ENCODE results near the gene KCNE1.

Gene KCNE1

GRCh38 chr21:34511787-34512455 is at the start of gene KCNE1:
TSS of gene KCNE1 (minus strand) at chr21:34512210. CDS start at chr21:34449634, 62,576 bp downstream.
- no peak for DNase-seq
- no peak for TF ChIP-seq CTCF (IDR thresholded peaks at IDR 0.05; ENCODE audit: low read depth, low read length, missing control alignments)
- in situ Hi-C loops (cut with HindIII; ENCODE audit: low pct_ligation_motif_present, low sequenced_read_pairs), result no loop called here
- no peak within 1 kb of the TSS for H3K27ac ChIP-seq
- H3K4me3 ChIP-seq (ENCODE audit: low read depth, low read length), result no peak within 1 kb of the TSS
- no peaks in the 10 kb centered on the region for H3K27me3 ChIP-seq (replicated peaks)
- H3K36me3 ChIP-seq (replicated peaks), result peaks cover 5% of the 10 kb centered on the region

- Histone ChIP-seq H3K27ac (no peak overlapping the region), H3K4me3 (ENCODE audit: low read depth, low read length) (no peak overlapping the region), H3K36me3 (replicated peaks) (no peaks in the 10 kb centered on the region), H3K27me3 (replicated peaks) (no peaks in the 10 kb centered on the region)
- no peak for DNase-seq
- no peak for TF ChIP-seq CTCF (IDR thresholded peaks at IDR 0.05; ENCODE audit: low read depth, low read length, missing control alignments)
- in situ Hi-C loops (cut with HindIII; ENCODE audit: low pct_ligation_motif_present, low sequenced_read_pairs), result no loop called here
These were observed 49.8 kb upstream of the KCNE1 start for GRCh38 chr21:34561806-34562205.

- in situ Hi-C loops (cut with HindIII; ENCODE audit: low pct_ligation_motif_present, low sequenced_read_pairs), result no loop called here
- TF ChIP-seq CTCF (IDR thresholded peaks at IDR 0.05; ENCODE audit: low read depth, low read length, missing control alignments), result no peak
- no peak overlapping the region for H3K27ac ChIP-seq
- H3K4me3 ChIP-seq (ENCODE audit: low read depth, low read length), result no peak overlapping the region
- H3K27me3 ChIP-seq (replicated peaks), result no peaks in the 10 kb centered on the region
- DNase-seq, result no peak
- no peaks in the 10 kb centered on the region for H3K36me3 ChIP-seq (replicated peaks)
These were observed 48.6 kb upstream of the KCNE1 start for GRCh38 chr21:34560609-34561008.

- in situ Hi-C loops (cut with HindIII; ENCODE audit: low pct_ligation_motif_present, low sequenced_read_pairs), result no loop called here
- H3K27ac ChIP-seq, result no peak overlapping the region
- no peak for TF ChIP-seq CTCF (IDR thresholded peaks at IDR 0.05; ENCODE audit: low read depth, low read length, missing control alignments)
These were observed 48.0 kb upstream of the KCNE1 start for GRCh38 chr21:34560021-34560420.

GRCh38 chr21:34559089-34559631 is 47.1 kb upstream of the KCNE1 start:
- H3K4me3 ChIP-seq (ENCODE audit: low read depth, low read length), result no peak overlapping the region
- no peaks in the 10 kb centered on the region for H3K36me3 ChIP-seq (replicated peaks)
- in situ Hi-C loops (cut with HindIII; ENCODE audit: low pct_ligation_motif_present, low sequenced_read_pairs), result no loop called here
- H3K27me3 ChIP-seq (replicated peaks), result no peaks in the 10 kb centered on the region
- DNase-seq, result no peak
- no peak overlapping the region for H3K27ac ChIP-seq
- TF ChIP-seq CTCF (IDR thresholded peaks at IDR 0.05; ENCODE audit: low read depth, low read length, missing control alignments), result no peak

More at GRCh38 chr21:34560021-34560420, 48.0 kb upstream of the KCNE1 start:
- no peaks in the 10 kb centered on the region for H3K36me3 ChIP-seq (replicated peaks)
- DNase-seq, result no peak
- H3K27me3 ChIP-seq (replicated peaks), result no peaks in the 10 kb centered on the region
- H3K4me3 ChIP-seq (ENCODE audit: low read depth, low read length), result no peak overlapping the region

GRCh38 chr21:34558166-34558565 is 46.2 kb upstream of the KCNE1 start:
- no peaks in the 10 kb centered on the region for H3K27me3 ChIP-seq (replicated peaks)
- no peak for TF ChIP-seq CTCF (IDR thresholded peaks at IDR 0.05; ENCODE audit: low read depth, low read length, missing control alignments)
- DNase-seq, result no peak
- H3K4me3 ChIP-seq (ENCODE audit: low read depth, low read length), result no peak overlapping the region
- in situ Hi-C loops (cut with HindIII; ENCODE audit: low pct_ligation_motif_present, low sequenced_read_pairs), result no loop called here
- no peaks in the 10 kb centered on the region for H3K36me3 ChIP-seq (replicated peaks)
- no peak overlapping the region for H3K27ac ChIP-seq
